ENCODE data around the gene TMEM200A.

GRCh38 chr6:130453230-130453629, 87.4 kb downstream of the TMEM200A start:
- TF ChIP-seq CTCF (conservative IDR thresholded peaks at IDR 0.05; ENCODE audit: low read depth, low read length) (no peak), EZH2 (IDR thresholded peaks at IDR 0.05; ENCODE audit: borderline replicate concordance, low read depth, low read length, poor library complexity, severe bottlenecking) (no peak)
